ENCODE results near the gene COL25A1. TPM values are rescaled to one million over a fixed set of nuclear protein-coding genes. Genes with fewer than 3 reads are reported as not detected.

COL25A1 gene
- total and polyA plus RNA-seq, 4 donors = 0.61 to 4.4 (median 2.1) TPM

DNA sequence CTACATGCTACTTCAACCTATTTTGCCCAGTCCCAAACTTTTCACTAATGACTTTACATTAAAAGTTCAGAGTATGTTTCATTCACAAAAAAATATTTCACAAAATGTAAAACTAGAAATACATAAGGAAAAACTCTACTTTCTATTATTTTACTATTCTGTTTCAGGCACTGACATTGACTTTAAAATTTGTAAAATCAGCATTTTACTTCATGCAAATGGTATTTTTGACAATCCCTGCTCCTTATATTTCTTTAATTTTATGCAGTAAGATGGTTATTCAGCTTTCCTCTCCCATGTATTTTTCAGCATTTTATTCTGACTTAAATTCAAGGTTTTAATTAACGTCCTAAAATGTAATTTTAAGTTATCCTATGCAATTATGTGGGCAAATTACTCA lies 178.5 kb downstream of the COL25A1 start:
- no peak for DNase-seq (ENCODE audit: low spot score)
- Histone ChIP-seq H3K4me1 (ENCODE audit: control insufficient read depth in 4 of 4, insufficient read depth in 4 of 4, low read length in 3 of 4) (no peaks in the 10 kb centered on the region), H3K4me3 (ENCODE audit: low read depth in 1 of 3, low read length in 3 of 3) (no peak overlapping the region), H3K36me3 (ENCODE audit: control insufficient read depth in 4 of 4, insufficient read depth in 3 of 4, low read depth in 1 of 4, low read length in 3 of 4) (no peaks in the 10 kb centered on the region), H3K27ac (ENCODE audit: low read depth in 1 of 2, low read length in 2 of 2) (no peak overlapping the region), H3K9me3 (ENCODE audit: control insufficient read depth in 4 of 4, low read length in 3 of 4) (no peaks in the 10 kb centered on the region), H3K9ac (ENCODE audit: low read depth in 1 of 2, low read length in 2 of 2) (no peak overlapping the region), H3K27me3 (ENCODE audit: control insufficient read depth in 4 of 4, insufficient read depth in 4 of 4, low read length in 3 of 4) (peaks cover 0 to 2% (median 0%) of the 10 kb centered on the region in 4 donors)
- WGBS = 69% methylated on average over 1 of the region's 1 CpG
- no peak for TF ChIP-seq RXRA (IDR thresholded peaks at IDR 0.05)

- Histone ChIP-seq H3K9ac (ENCODE audit: low read depth in 1 of 2, low read length in 2 of 2) (no peak overlapping the region), H3K4me3 (ENCODE audit: low read depth in 1 of 3, low read length in 3 of 3) (no peak overlapping the region), H3K27me3 (ENCODE audit: control insufficient read depth in 4 of 4, insufficient read depth in 4 of 4, low read length in 3 of 4) (no peaks in the 10 kb centered on the region), H3K9me3 (ENCODE audit: control insufficient read depth in 4 of 4, low read length in 3 of 4) (no peaks in the 10 kb centered on the region), H3K36me3 (ENCODE audit: control insufficient read depth in 4 of 4, insufficient read depth in 3 of 4, low read depth in 1 of 4, low read length in 3 of 4) (no peaks in the 10 kb centered on the region), H3K27ac (ENCODE audit: low read depth in 1 of 2, low read length in 2 of 2) (no peak overlapping the region), H3K4me1 (ENCODE audit: control insufficient read depth in 4 of 4, insufficient read depth in 4 of 4, low read length in 3 of 4) (no peaks in the 10 kb centered on the region)
- DNase-seq (ENCODE audit: low spot score) = no peak
- WGBS = 81% methylated on average over 1 of the region's 1 CpG
- TF ChIP-seq HNF4G (IDR thresholded peaks at IDR 0.05) = no peak
- no peak for TF ChIP-seq NR2F2 (IDR thresholded peaks at IDR 0.05)
- TF ChIP-seq EGR1 (IDR thresholded peaks at IDR 0.05; ENCODE audit: low read depth in 2 of 2) = no peak
- no peak for TF ChIP-seq ZBTB33 (IDR thresholded peaks at IDR 0.05)
- no peak for TF ChIP-seq FOXA1 (IDR thresholded peaks at IDR 0.05)
- no peak for TF ChIP-seq JUND (IDR thresholded peaks at IDR 0.05)
- no peak for TF ChIP-seq RXRA (IDR thresholded peaks at IDR 0.05)
- no peak for TF ChIP-seq TAF1 (conservative IDR thresholded peaks at IDR 0.05)
- TF ChIP-seq FOXA2 (IDR thresholded peaks at IDR 0.05) = no peak
- no peak for TF ChIP-seq SP1 (IDR thresholded peaks at IDR 0.05)
- TF ChIP-seq ATF3 (IDR thresholded peaks at IDR 0.05) = no peak
- TF ChIP-seq, protein P1, sequence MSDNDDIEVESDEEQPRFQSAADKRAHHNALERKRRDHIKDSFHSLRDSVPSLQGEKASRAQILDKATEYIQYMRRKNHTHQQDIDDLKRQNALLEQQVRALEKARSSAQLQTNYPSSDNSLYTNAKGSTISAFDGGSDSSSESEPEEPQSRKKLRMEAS (IDR thresholded peaks at IDR 0.05) = no peak
- no peak for TF ChIP-seq GABPA (IDR thresholded peaks at IDR 0.05 in 1 of 2, conservative IDR thresholded peaks at IDR 0.05 in 1 of 2)
- TF ChIP-seq REST (IDR thresholded peaks at IDR 0.05) = no peak
- TF ChIP-seq HNF4A (conservative IDR thresholded peaks at IDR 0.05) = no peak
- TF ChIP-seq, protein P2, sequence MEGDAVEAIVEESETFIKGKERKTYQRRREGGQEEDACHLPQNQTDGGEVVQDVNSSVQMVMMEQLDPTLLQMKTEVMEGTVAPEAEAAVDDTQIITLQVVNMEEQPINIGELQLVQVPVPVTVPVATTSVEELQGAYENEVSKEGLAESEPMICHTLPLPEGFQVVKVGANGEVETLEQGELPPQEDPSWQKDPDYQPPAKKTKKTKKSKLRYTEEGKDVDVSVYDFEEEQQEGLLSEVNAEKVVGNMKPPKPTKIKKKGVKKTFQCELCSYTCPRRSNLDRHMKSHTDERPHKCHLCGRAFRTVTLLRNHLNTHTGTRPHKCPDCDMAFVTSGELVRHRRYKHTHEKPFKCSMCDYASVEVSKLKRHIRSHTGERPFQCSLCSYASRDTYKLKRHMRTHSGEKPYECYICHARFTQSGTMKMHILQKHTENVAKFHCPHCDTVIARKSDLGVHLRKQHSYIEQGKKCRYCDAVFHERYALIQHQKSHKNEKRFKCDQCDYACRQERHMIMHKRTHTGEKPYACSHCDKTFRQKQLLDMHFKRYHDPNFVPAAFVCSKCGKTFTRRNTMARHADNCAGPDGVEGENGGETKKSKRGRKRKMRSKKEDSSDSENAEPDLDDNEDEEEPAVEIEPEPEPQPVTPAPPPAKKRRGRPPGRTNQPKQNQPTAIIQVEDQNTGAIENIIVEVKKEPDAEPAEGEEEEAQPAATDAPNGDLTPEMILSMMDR (IDR thresholded peaks at IDR 0.05; ENCODE audit: low read depth, low read length, missing input control) = no peak
- no peak for TF ChIP-seq YY1 (IDR thresholded peaks at IDR 0.05)
- no peak for TF ChIP-seq RAD21 (IDR thresholded peaks at IDR 0.05)
Measured at GRCh38 chr4:109121561-109121960, 180.9 kb downstream of the COL25A1 start.
